T-cell (primary cell): ENCODE data around the gene ARHGAP4. TPM values are rescaled to one million over a fixed set of nuclear protein-coding genes. Genes with fewer than 3 reads are reported as not detected.

Source experiments
- ATAC-seq, 4 experiments: fragments of 200-7000 bp in 3 of 4; fragments of 150-1000 bp in 1 of 4; cut with Tn5 transposase; replicated peaks in 1 of 4; 1 replicate in 3 of 4; 2 replicates in 1 of 4; pipeline ENCODE4 v1.10.0; 2021; ENCODE audit warnings: moderate library complexity in 3 of 4, mild to moderate bottlenecking in 2 of 4, moderate number of reproducible peaks in 1 of 4
- CTCF ChIA-PET, 2 donors: fragments of 300-600 bp; sonication (Branson Sonifier 250); formaldehyde crosslinking; loops; one replicate each; lab custom pipeline; 2022; ENCODE audit warnings: antibody characterized with exemption in 2 of 2; lab: Charles Lee
- POLR2A ChIA-PET, 2 donors: fragments of 300-600 bp; sonication (Branson Sonifier 250); formaldehyde crosslinking; loops; one replicate each; lab custom pipeline; 2022; ENCODE audit warnings: antibody characterized with exemption in 2 of 2; lab: Charles Lee
- DNase-seq, 35 experiments: peaks; one replicate each; pipeline versions ENCODE4 v3.0.0 to v3.0.0-alpha.2; 2013 to 2023
- H3K27ac ChIP-seq: one replicate; pipeline ENCODE4 v1.5.1; 2013; ENCODE audit warnings: low read length
- H3K27me3 ChIP-seq, 2 experiments: replicated peaks in 1 of 2; 1 replicate in 1 of 2; 2 replicates in 1 of 2; pipeline versions ENCODE4 v1.6.1 to v1.7.0; 2013; ENCODE audit warnings: low read length in 1 of 2, mixed read lengths in 1 of 2; ENCODE audit not compliant: control insufficient read depth in 2 of 2, insufficient read depth in 2 of 2; ENCODE audit errors: extremely low read depth in 1 of 2
- H3K36me3 ChIP-seq, 2 donors: 1 replicate in 1 of 2; 2 replicates in 1 of 2; pipeline versions ENCODE4 v1.6.1 to v1.7.0; 2013; ENCODE audit warnings: low read length in 1 of 2; ENCODE audit not compliant: control insufficient read depth in 2 of 2, insufficient read depth in 1 of 2; ENCODE audit errors: extremely low read depth in 1 of 2
- H3K4me1 ChIP-seq, 2 experiments: 1 replicate in 1 of 2; 2 replicates in 1 of 2; pipeline versions ENCODE4 v1.6.1 to v1.7.0; 2013; ENCODE audit warnings: low read length in 2 of 2, mixed read lengths in 1 of 2; ENCODE audit not compliant: insufficient read depth in 2 of 2, control insufficient read depth in 1 of 2; ENCODE audit errors: extremely low read depth in 1 of 2
- H3K4me3 ChIP-seq, 2 donors: 1 replicate in 1 of 2; 2 replicates in 1 of 2; pipeline versions ENCODE4 v1.5.1 to v1.7.0; 2013; ENCODE audit warnings: mild to moderate bottlenecking in 2 of 2, low read length in 1 of 2, moderate library complexity in 1 of 2; ENCODE audit not compliant: control insufficient read depth in 1 of 2; ENCODE audit errors: extremely low read depth in 1 of 2
- H3K9me3 ChIP-seq: 2 replicates; pipeline ENCODE4 v1.7.0; 2013
- H3K27ac Mint-ChIP-seq, 2 donors: one replicate each; pipeline ENCODE4 v1.8.0; 2020 to 2021; ENCODE audit warnings: mild to moderate bottlenecking in 2 of 2, mixed read lengths in 2 of 2
- H3K27me3 Mint-ChIP-seq, 2 donors: one replicate each; pipeline ENCODE4 v1.8.0; 2021 to 2022; ENCODE audit warnings: mixed read lengths in 2 of 2
- H3K36me3 Mint-ChIP-seq: one replicate; pipeline ENCODE4 v1.8.0; 2021; ENCODE audit warnings: mixed read lengths
- H3K4me1 Mint-ChIP-seq, 3 donors: one replicate each; pipeline ENCODE4 v1.8.0; 2020 to 2022; ENCODE audit warnings: mixed read lengths in 3 of 3, mild to moderate bottlenecking in 1 of 3
- H3K4me3 Mint-ChIP-seq, 3 donors: one replicate each; pipeline ENCODE4 v1.8.0; 2020 to 2022; ENCODE audit warnings: mild to moderate bottlenecking in 3 of 3, mixed read lengths in 3 of 3, moderate library complexity in 3 of 3
- H3K9me3 Mint-ChIP-seq, 3 donors: one replicate each; pipeline ENCODE4 v1.8.0; 2020 to 2022; ENCODE audit warnings: mixed read lengths in 3 of 3
- WGBS: methylation state at CpG from one replicate; pipeline ENCODE4 v1.1.5; 2013; ENCODE audit warnings: missing lambda C conversion rate; ENCODE audit not compliant: insufficient coverage; 5-methylcytosine and 5-hydroxymethylcytosine counted together
- total RNA-seq, 35 experiments: library from RNA in 6 of 35; stranded (reverse) in 6 of 35; fragments of 120-200 nt in 1 of 35; gene quantifications; one replicate each; pipeline versions ENCODE4 v1.2.1 to v1.2.4 and lab custom pipeline; 2013 to 2026

Gene ARHGAP4
- total RNA-seq, 5 donors from 2014 or later (not counting 1 experiment from before 2014, with no cell fraction given), result 420 to 485 (median 468) TPM

- Histone ChIP-seq H3K27ac (peak overlapping the region; percentile 72), H3K4me3 (peak overlapping the region; percentile 77 to 82), H3K36me3 (peaks cover 7 to 23% of the 10 kb centered on the region in 2 donors), H3K4me1 (peaks cover 5 to 74% of the 10 kb centered on the region in 2 experiments), H3K27me3 (no peaks in the 10 kb centered on the region), H3K9me3 (no peaks in the 10 kb centered on the region)
- Mint-ChIP-seq H3K36me3 (no peaks in the 10 kb centered on the region), H3K27me3 (peaks cover 0 to 8% of the 10 kb centered on the region in 2 donors), H3K4me1 (peaks cover 49 to 63% (median 59%) of the 10 kb centered on the region in 3 donors), H3K27ac (peak overlapping the region; percentile 95 to 98), H3K4me3 (peak overlapping the region; percentile 86 to 95 (median 94)), H3K9me3 (no peaks in the 10 kb centered on the region)
- 0% methylated on average over 7 of the region's 14 CpGs for WGBS
- DNase-seq (peak in 34 of 35 experiments; percentile 25 to 72 (median 46)), ATAC-seq (no peak)
- ChIA-PET POLR2A (interaction anchor here in 1 of 2 donors (0.5 to 1.2 kb wide), 4 partner anchors 14 to 130 kb away, joined by 3 to 4 read pairs (median 3); partner anchors contain the start of genes IDH3G, RENBP and SSR4), CTCF (interaction anchor here (0.7 to 3.9 kb wide), 6 partner anchors 9 to 26 kb away, joined by 3 to 36 read pairs (median 4); no protein-coding TSS in a partner anchor)
These were observed 1.8 kb downstream of the ARHGAP4 start for GRCh38 chrX:153924149-153924861.

DNA sequence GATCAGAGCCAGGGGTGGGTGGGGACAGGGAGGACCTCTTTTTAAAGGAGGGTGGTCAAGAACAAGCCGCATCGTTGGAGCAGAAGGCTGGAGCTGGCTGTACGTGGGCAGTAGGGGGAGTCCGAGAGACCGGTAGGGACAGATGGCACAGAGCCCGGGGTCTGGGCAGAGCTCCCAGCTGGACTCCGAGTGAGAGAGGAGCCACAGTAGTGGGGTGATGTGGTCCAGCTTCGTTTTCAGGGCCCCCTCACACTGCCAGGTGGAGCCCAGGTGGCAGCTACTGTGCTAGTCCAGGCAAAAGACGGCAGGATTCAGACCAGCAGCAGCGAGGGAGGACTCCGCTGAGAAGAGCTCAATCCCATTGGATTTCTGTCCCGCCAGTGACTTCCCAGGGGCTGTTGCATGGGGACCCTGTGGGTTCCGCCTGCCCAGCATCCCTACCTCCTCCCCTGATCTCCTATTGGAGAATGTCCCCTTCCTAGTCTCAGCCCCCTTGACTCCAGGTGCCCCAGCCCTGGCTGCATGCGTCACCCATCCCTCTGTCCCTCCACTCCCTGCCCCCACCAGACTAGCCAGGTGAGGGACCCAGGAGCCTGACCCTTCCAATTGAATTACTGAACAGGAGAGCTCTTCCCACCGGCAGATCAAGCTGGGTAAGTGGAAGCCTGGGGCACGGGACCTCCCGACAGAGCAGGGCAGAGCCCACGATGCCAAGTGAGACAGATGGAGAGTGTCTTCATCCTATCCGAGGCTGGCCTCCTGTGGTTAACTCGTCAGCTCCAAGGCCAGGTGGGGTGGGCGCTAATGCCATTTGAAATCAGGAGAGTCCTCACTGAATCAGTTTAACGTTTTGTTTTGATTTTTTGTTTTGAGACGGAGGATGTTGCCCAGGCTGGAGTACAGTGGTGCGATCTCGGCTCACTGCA, 2.9 kb downstream of the ARHGAP4 start:
- no peaks in the 10 kb centered on the region for H3K27me3 ChIP-seq
- peaks cover 5 to 64% of the 10 kb centered on the region in 2 experiments for H3K4me1 ChIP-seq
- H3K4me1 Mint-ChIP-seq, result peaks cover 42 to 56% (median 49%) of the 10 kb centered on the region in 3 donors
- 21% methylated on average over 9 of the region's 25 CpGs for WGBS
- H3K9me3 ChIP-seq, result no peaks in the 10 kb centered on the region
- no peaks in the 10 kb centered on the region for H3K9me3 Mint-ChIP-seq
- ATAC-seq (no peak), DNase-seq (no peak)
- peaks cover 0 to 8% of the 10 kb centered on the region in 2 donors for H3K27me3 Mint-ChIP-seq
- ChIA-PET CTCF (interaction anchor here (0.6 to 3.9 kb wide), 6 partner anchors 11 to 1022 kb away, joined by 4 to 36 read pairs (median 6); no protein-coding TSS in a partner anchor), POLR2A (no interaction called here)
- H3K27ac Mint-ChIP-seq, result peak overlapping the region; percentile 95 to 98
- peak overlapping the region; percentile 86 to 95 (median 94) for H3K4me3 Mint-ChIP-seq
- H3K36me3 ChIP-seq, result peaks cover 13 to 32% of the 10 kb centered on the region in 2 donors
- peak overlapping the region; percentile 17 to 21 for H3K4me3 ChIP-seq
- H3K36me3 Mint-ChIP-seq, result no peaks in the 10 kb centered on the region
- H3K27ac ChIP-seq, result peak overlapping the region; percentile 49

DNA sequence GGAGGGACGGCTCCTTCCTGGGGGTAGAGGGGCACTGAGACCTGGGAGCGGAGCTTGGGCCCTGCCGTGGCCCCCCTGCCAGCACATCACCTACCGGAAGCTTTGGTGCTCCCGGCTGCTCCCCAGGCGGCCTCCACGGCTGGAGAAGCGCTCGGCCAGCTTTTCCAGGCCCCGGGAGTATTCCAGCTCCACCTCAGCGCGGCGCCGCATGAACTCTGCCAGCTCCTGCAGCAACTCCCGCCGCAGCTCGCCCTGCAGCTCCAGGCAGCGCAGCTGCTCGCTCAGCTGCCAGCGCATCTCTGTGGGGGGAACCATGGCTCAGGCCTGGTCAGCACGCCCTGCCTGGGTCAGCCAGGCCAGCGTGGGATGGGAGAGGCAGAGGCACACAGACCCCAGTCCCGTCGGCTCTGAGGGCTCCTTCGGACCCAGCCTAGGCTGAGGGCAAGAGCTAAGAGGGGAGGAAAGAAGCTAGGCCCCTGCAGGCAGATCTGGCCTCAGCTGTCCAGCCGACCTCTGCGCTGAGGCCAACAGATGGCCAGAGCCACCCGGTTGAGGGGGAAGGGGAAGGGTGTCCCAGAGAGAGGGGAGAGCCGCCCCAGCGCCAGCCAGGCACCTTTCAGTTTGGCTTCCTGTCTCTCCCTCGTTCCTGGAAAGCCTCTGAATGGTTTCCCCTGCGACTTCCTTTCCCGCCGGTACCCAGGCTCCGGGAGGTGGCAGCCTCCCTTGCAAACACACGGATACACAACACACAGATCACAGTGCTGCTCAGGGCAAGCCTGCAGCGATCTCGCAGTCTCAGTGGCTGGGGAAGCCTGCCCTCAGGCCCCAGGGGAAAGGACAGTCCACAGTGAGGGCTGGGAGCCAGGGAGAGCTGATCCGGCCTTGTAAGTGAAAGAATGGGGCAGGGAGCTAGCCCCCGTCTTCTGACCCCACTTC, 4.3 kb downstream of the ARHGAP4 start:
- Mint-ChIP-seq H3K4me1 (peaks cover 42 to 45% (median 44%) of the 10 kb centered on the region in 3 donors), H3K36me3 (peaks cover 7% of the 10 kb centered on the region), H3K9me3 (no peaks in the 10 kb centered on the region), H3K27ac (peak overlapping the region; percentile 84 to 95), H3K27me3 (peaks cover 0 to 8% of the 10 kb centered on the region in 2 donors), H3K4me3 (peak overlapping the region; percentile 86 to 95 (median 94))
- ChIA-PET CTCF (interaction anchor here in 1 of 2 donors (0.6 to 3.9 kb wide), 2 partner anchors 17 to 26 kb away, joined by 7 to 36 read pairs; no protein-coding TSS in a partner anchor), POLR2A (interaction anchor here in 1 of 2 donors (0.5 kb wide), 1 partner anchor 123 kb away, joined by 4 read pairs; no protein-coding TSS in a partner anchor)
- peak overlapping the region; percentile 23 for H3K27ac ChIP-seq
- H3K4me3 ChIP-seq, result peak overlapping the region; percentile 15 to 46
- H3K4me1 ChIP-seq, result peaks cover 2 to 55% of the 10 kb centered on the region in 2 experiments
- H3K27me3 ChIP-seq, result no peaks in the 10 kb centered on the region
- peaks cover 13 to 37% of the 10 kb centered on the region in 2 donors for H3K36me3 ChIP-seq
- no peaks in the 10 kb centered on the region for H3K9me3 ChIP-seq
- WGBS, result 66% methylated on average over 19 of the region's 40 CpGs
- no peak for ATAC-seq
- DNase-seq, result no peak

GRCh38 chrX:153921070-153921469, 5.0 kb downstream of the ARHGAP4 start:
- Mint-ChIP-seq H3K27ac (no peak overlapping the region), H3K9me3 (no peaks in the 10 kb centered on the region), H3K4me3 (peak overlapping the region in 1 of 3 donors; percentile 95), H3K36me3 (peaks cover 7% of the 10 kb centered on the region), H3K27me3 (peaks cover 0 to 14% of the 10 kb centered on the region in 2 donors), H3K4me1 (peaks cover 43 to 46% (median 45%) of the 10 kb centered on the region in 3 donors)
- ChIA-PET POLR2A (no interaction called here), CTCF (no interaction called here)
- Histone ChIP-seq H3K36me3 (peaks cover 13 to 42% of the 10 kb centered on the region in 2 donors), H3K4me1 (peaks cover 2 to 52% of the 10 kb centered on the region in 2 experiments), H3K9me3 (no peaks in the 10 kb centered on the region), H3K4me3 (no peak overlapping the region), H3K27ac (no peak overlapping the region), H3K27me3 (no peaks in the 10 kb centered on the region)
- no peak for ATAC-seq
- 100% methylated on average over 10 of the region's 16 CpGs for WGBS
- DNase-seq, result no peak

GRCh38 chrX:153920546-153920945, 5.5 kb downstream of the ARHGAP4 start:
- peaks cover 7% of the 10 kb centered on the region for H3K36me3 Mint-ChIP-seq
- peaks cover 40 to 49% (median 47%) of the 10 kb centered on the region in 3 donors for H3K4me1 Mint-ChIP-seq
- no peak overlapping the region for H3K4me3 Mint-ChIP-seq
- Histone ChIP-seq H3K27ac (no peak overlapping the region), H3K9me3 (no peaks in the 10 kb centered on the region), H3K4me1 (peaks cover 2 to 49% of the 10 kb centered on the region in 2 experiments), H3K4me3 (no peak overlapping the region), H3K27me3 (no peaks in the 10 kb centered on the region), H3K36me3 (peaks cover 15 to 46% of the 10 kb centered on the region in 2 donors)
- 100% methylated on average over 7 of the region's 14 CpGs for WGBS
- ChIA-PET POLR2A (no interaction called here), CTCF (no interaction called here)
- DNase-seq (no peak), ATAC-seq (no peak)
- no peak overlapping the region for H3K27ac Mint-ChIP-seq
- H3K9me3 Mint-ChIP-seq, result no peaks in the 10 kb centered on the region
- peaks cover 0 to 19% of the 10 kb centered on the region in 2 donors for H3K27me3 Mint-ChIP-seq
